Measurements from ENCODE around the gene ASIC4.
A peak's percentile ranks its signal among the peaks of the same experiment; 100 is the strongest.

The ASIC4 gene

DNA sequence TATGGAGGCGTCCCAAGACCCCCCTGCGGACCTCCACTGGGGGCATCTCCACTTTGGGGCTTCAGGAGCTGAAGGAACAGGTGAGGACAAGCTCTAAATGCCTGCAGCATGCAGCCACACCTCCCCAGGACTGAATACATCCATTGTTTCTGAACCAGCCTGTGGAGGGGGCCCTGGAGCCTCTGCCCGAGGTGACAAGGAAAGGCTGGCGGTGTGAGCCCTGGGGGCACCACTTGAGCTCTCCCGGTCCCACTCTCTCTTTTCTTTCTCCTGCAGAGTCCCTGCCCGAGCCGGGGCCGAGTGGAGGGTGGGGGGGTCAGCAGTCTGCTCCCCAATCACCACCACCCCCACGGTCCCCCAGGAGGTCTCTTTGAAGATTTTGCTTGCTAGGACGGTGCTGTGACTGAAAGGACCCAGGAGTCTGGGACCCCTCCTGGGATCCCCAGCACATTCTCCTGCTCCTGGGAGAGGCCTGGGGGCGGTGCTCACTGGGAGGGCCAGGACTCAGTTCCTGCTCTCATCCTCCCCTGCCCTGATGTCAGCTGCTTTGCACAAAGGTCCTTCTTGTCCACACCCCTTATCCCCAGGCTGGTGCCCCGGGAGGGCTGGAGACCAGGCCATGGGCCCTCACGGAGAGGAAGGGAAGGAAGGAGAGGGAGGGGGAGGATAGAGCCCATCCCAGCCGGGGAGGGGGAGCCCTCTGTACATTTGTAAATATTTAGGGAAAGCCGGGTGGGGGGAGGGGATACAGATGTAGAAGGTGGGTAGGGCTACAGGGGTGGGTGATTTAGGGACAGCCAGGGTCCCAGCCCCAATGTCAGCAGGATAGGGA lies 23.6 kb downstream of the ASIC4 start:
- no peak for DNase-seq

DNA sequence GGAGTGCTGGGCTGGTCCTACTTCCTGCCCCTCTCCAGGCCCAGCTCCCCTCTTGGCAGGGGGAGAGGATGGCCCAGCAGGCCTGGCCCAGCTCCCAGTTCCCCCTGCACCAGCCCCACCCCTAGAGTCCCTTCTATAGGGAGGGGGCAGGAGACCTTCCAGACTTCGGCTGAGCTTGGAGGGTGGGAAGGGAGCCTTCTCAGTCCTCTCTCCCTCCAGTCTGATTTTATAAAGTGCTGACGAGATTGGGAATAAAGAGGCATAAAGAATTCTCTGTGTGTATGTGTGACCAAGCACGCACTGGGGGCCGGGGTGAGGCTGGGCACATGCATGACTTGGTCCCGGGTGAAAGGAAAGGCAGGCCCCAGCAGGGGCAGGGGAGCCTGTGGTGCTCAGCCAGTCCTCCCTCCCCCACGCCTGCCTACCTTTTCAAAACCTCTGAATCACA lies 24.2 kb downstream of the ASIC4 start:
- DNase-seq, result no peak

DNA sequence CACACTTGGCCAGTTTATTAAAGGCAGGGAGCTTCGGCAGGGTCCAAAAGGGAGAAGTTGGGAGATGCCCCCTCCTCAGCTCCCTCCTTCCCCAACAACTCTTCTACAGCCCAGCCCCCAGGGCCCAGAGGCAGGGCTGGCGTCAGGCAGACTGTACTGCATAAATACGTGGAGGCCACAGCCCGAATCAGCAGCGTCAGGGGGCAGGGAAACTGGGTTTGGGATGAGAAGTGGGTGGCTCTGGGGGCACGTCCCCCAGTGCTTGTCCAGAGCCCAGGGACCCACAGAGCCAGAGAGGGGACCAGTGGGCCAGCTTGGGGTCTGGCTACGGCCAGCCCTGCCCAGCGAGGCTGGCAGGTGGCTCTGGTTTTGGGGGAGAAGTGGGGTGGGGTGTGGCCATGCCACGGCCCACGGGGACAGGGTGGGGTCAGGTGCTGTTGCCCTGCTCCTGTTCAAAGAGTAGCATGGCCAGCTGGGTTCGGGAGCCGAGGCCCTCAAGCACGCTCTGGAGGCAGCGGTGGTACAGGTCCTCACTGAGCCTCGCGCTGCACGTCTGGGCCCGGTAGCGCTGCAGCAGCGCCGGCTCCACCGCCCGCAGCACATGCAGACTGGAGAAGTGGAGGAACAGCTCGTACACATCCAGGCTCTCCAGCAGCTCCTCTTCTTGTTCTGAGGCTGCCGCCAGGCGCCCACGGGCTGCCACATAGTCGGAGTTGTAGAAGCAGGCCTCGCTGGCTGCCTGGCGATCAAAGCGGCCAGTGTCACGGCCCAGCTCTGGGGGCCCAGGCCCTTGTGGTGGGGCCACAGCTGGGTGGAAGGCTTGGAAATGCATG lies 24.9 kb downstream of the ASIC4 start:
- no peak for DNase-seq

DNA sequence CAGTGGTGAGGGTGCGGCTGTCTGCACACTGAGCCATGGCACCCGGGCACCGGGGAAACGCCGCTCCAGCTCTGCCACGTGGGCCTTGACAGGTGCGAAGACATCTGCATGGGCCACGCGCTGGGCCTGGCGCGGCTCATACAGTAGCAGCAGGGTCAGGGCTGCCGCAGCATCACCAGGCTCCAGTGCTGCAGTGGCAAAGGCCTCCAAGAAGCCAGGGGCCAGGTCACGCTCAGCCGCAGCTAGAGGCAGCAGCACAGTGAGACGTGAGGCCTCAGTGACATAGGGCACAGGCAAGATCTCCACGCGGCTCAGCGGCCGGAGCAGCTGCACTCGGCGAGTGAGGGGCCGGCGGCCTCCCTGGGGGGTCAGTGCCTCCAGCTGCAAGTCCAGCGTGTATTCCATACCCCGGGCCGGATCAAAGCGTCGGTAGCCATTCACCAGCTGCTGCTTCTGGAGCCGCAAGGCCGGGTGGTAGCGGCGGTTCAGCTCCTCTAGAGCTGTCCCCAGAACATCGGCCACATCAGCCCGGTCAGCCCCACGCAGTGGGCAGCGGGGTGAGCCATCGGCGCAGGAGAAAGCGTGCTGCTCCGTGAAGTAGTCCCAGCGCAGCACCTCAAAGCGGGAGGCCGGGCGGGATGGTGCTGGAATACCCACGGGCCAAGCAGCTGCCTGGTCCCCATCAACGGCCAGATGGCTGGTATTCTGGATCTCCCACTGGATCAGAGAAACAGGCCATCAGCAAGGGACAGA lies 25.8 kb downstream of the ASIC4 start:
- DNase-seq, result no peak

DNA sequence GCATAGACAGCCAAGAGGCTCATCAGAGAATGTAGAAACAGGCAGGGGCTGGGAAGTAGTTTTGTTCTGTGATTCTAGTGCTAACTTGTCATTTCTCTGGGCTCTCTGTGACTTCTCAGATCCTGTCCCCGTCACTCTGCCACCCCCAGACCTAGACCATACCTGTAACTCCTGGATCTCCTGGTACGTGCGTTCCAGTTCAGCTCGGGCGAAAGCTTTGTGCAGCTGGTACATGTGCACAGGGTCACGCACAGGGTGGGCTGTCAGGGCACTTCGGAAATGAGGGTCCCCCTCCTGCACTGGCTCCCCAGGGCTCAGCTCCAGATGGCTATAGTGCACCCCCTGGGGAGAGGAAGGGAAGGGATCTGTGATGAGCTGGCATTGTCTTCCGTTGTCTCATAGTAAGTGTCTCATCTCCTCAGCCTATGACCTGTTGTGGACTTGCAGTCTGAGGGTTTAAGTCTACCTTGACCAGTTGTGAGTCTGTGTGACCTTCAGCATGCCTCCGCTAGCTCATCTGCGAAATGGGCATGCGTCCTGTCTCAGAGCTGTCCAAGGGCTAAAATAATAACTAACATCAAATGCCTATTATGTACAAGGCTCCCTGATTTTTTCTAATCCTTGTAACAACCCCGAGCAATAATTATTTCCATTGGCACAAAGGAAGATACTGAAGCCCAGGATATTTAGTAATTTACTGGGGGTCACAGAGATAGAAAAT lies 26.7 kb downstream of the ASIC4 start:
- no peak for DNase-seq

DNA sequence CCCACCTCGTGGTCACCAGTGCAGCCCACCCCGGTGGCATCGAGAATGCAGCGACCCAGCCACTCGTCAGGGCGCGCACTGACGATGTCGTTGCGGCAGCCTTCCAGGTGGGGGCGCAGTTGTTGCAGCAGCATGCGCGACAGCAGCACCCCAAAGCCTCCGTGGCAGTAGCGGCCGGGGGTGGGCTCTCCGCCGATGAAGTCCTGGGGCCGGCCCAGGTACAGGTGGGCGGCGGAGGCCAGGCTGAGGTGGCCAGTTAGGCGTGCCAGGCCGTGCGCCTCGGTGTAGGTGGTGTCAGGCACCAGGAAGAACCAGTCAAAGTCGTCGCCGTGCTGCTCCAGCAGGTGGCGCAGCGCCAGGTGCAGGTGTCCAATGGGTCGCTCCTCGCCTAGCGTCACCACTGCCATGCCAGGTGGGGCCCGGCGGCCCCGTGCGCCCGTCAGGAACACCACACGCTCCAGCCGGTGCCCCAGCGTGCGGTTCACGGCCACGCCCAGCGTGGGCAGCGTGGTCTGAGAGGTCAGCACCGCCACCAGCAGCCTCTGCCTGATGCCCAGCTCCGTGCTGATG lies 27.4 kb downstream of the ASIC4 start:
- peak; percentile 13 to 30 for DNase-seq

DNA sequence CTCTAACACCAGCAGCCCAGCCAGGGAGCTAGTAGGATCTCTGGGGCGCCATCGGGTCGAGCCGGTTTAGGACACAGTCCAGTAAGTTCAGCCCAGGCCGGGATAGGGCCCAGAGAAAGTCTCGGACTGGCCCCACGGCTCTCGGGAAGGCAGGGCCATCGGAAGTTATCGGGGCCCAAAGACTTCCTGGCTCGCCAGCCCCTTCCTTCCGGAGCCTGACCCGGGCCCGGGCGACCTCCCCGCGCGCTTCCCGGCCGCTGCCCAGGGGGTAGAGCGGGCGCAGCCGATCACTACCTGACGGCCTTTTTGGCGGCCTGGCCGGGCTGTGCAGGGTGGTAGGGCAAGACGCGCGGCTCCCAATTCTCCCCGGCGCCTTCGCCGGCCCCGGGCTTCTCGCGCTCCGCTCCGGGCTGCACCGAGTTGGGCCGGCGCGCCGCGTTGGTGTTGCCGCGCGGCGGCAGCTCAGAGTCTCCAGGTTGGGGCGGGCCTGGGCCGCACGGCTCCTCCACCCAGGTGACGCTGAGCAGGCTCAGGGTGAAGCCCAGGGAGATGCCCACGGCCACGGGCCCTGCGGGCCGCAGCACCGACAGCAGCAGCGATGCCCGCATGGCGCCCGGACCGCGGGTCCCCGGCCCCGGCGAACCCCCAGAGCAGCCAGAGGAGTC lies 28.8 kb downstream of the ASIC4 start:
- no peak for DNase-seq

DNA sequence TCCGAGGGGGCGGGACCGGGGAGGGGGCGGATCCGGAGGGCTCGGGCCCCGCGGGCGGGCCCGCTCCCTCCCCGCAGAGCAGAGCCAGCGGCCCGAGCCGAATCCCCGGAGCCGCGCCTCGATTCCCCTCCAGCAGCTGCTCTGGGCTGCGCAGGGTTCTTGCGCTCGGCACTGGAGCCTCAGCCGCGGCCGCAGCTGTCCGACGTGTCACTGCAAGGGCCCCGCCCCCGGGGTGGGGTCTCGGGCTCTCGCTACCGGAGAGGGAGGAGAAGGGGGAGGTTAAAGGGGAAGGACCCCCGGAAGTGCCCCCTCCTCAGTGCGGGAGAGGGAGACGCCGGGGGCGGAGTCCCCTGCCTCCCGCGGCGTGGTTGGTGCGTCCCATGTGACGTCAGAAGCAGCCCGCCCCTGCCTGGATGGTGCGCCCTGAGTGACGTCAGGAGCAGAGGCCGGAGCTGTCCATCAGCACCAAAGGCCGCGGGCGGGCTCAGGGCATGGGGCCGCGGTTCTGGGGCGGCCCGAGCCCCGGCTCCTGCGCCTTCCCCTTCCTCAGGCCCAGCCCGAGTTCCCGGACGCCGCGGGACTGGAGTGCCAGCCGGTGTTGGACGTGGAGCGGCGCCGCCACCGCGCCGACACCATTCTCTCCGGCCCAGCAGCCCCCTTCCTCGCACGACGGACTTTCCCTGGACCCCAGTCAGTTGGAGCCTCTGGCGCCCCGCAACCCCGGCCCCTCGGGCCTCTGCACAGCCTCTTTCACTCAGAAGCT lies 29.5 kb downstream of the ASIC4 start, which contains the start of the genes CHPF and TMEM198:
Gene CHPF, minus strand, starts transcription at position 214 of the 763 bp plus-strand sequence. CDS start 271 bp downstream, outside the sequence.
Gene TMEM198, plus strand, starts transcription at position 433 of the 763 bp plus-strand sequence. CDS start 700 bp downstream, outside the sequence.
- DNase-seq, result peak; percentile 57 to 60

DNA sequence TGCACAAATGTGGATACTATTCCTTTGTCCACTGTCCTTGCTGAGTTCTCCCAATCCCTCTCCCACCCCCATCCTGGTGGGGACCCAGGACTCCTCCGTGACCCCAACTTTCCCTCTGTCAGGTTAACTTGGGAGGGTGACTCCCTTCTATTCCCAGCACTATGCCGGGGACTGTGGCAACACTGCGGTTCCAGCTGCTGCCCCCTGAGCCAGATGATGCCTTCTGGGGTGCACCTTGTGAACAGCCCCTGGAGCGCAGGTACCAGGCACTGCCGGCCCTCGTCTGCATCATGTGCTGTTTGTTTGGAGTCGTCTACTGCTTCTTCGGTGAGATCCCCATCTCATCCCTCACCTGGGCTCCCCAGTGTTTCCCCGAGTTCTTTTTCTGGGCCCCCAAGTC lies 30.3 kb downstream of the ASIC4 start:
- DNase-seq, result no peak

DNA sequence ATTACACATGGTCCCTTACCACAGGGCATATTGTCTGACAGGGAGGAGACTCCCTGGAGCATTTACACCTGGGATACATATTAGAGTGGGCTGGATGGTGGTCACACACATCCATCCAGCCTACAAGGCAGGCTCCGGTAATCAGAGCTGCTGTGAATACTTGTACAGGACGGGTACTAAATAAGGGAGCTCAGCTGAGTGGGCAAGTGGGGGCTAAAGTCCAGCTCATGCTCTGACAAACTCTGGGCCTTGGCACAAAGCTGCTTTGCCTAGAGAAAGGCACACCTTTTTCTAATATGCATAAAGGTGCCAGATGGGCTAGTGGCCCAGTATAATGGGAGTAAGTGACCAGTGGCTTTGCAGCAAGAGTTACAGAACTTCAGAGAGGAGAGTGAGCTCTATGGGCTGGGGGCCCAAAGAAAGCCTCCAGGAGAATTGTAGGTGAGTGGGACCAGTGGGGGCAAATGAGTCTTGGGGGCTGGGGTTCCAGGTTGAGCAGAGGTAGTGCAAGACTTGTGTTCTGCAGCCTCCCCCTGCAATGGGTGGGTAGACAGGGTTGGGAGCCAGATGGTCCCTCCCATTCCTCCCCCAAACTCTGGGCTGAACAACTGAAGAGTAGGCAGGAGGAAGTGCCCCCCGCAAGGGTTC lies 31.1 kb downstream of the ASIC4 start:
- DNase-seq, result no peak

DNA sequence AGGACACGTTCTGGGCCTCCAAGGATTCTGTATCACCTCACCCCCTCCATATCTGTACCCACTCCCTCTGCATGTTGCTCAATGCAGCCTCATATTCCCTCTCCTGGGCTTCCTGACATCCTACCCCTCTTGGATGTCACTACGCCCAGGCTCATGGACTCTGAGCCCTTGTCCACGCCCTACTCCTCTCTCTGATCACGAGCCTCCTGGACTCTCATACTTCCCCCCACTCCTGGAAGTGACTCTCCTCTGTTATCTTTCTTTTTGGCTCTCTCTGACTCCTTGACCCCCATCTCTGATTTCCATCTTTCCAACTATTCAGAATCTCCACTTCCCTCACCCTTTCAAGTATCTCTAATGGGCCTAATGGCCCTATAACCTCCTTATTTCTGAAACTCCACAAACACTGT lies 31.7 kb downstream of the ASIC4 start:
- no peak for DNase-seq

DNA sequence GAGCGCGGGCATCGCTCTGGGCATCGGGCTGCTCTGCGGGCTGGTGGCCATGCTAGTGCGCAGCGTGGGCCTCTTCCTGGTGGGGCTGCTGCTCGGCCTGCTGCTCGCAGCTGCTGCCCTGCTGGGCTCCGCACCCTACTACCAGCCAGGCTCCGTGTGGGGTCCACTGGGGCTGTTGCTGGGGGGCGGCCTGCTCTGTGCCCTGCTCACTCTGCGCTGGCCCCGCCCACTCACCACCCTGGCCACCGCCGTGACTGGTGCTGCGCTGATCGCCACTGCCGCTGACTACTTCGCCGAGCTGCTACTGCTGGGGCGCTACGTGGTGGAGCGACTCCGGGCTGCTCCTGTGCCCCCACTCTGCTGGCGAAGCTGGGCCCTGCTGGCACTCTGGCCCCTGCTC lies 33.3 kb downstream of the ASIC4 start:
- DNase-seq, result no peak

DNA sequence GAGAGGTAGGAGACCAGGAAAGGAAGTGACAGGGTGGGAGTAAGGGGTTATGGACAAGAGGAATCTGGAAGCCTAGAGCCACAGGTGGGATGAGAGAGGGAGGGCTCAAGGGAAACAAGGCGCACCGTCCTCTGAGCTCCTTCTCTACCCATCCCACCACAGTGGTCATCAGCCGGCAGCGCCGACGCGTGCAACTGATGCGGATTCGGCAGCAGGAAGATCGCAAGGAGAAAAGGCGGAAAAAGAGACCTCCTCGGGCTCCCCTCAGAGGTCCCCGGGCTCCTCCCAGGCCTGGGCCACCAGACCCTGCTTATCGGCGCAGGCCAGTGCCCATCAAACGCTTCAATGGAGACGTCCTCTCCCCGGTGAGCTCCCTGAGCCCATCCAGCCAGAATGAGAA lies 34.7 kb downstream of the ASIC4 start:
- no peak for DNase-seq

DNA sequence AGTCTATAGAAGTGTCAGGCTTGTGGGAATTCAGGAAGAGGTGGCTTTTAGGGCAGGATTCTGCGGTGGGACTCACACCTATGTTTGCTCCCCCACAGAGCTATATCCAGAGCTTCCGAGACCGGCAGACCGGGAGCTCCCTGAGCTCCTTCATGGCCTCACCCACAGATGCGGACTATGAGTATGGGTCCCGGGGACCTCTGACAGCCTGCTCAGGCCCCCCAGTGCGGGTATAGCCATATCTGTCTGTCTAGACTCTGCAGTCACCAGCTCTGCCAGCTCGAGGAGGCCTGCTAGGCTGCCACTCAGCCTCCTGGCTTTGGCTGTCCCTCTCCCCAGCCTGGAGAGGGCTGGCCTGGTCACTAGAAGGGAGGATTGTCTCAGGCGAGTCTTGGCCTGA lies 35.3 kb downstream of the ASIC4 start:
- DNase-seq, result no peak

DNA sequence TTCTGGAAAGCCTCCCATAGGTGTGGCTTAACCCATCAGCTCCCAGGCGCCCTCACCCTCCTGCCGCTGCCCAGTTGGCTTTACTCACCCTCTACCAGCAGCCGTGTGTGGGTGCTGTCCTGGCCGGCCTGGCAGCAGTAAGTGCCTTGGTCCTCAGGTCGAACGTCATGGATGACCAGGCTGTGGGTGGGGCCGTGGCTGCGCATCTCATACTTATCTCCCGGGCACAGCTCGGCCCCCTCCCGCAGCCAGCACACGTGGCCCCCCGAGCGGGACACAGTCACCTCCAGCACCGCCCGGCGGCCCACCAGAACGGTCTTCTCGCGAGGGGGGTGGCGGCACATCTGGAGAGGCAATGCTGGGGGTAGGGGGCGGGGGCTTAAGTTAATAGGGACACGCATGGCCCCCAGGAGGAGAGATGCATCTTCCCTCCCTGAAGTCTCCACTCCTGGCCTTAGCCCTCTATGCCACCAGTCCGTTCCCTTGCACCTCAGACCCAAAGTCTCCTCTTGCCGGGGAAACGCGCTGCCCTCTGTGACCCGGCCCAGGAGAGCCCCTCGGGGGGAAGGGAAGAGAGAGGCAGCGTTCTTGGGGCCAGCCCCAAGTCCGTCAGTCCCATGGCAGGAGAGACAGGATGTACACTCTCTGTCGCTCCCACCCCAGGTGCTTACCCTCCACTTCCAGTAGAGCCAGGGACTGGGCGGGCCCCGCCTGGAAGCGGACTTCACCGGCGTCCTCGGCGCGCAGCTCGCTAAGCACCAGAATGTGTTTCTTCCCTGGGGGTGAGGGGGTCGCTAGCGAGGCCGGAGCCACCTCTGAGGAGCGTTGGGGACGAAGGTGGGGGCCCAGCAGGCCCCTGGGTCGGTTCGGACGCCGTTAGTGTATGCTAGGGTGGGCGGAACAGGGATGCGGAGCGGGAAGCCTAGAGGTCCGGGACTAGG lies 37.4 kb downstream of the ASIC4 start:
- no peak for DNase-seq

DNA sequence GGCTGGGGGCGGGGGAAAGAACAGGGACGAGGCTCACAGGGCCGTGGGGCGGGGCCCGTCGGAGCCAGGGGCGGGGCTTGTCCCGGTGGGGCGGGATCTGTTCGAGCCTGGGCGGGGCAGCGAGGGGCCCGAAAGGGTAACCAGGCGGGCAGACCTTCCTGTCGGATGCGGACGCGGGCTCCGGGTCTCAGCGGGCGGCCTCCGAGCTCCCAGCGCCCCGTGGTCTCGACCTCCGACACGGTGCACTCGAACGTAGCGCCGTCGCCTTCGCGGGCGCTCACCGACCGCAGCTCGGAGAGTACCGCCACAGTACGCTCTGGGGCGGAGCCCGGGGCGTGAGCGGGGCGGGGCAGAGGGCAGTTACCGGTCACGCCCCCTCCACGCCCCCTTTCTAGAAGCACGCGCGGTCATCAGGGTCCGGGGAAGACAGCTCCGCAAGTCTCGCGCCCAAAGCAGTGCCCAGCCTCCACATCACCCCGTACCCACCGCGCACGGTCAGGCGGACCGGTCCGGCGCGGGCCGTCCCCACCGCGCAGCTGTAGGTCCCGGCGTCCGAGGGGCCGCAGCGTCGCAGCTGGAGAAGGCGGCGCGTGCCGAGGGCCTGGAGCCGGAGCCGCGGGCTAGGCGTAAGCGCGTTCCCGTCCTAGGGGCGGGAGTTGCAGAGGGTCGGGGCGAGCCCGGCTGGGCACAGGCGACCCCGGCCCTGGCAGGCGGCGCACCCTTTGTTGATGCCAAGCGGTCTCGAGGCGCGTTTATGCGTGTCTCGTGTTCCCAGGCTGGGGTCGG lies 38.3 kb downstream of the ASIC4 start:
- DNase-seq, result no peak

DNA sequence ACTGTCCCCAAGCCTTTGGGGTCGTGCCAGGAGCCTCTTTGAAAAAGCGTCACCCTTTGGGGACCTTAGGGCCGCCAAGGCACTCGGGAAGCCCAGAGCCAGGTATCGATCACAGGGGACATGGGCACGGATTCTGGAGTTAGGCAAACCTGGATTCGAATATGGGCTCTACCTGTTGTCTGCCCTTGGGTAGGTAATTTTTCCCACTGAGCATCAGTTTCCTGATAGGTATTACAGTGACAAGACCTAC lies 38.8 kb downstream of the ASIC4 start:
- no peak for DNase-seq

DNA sequence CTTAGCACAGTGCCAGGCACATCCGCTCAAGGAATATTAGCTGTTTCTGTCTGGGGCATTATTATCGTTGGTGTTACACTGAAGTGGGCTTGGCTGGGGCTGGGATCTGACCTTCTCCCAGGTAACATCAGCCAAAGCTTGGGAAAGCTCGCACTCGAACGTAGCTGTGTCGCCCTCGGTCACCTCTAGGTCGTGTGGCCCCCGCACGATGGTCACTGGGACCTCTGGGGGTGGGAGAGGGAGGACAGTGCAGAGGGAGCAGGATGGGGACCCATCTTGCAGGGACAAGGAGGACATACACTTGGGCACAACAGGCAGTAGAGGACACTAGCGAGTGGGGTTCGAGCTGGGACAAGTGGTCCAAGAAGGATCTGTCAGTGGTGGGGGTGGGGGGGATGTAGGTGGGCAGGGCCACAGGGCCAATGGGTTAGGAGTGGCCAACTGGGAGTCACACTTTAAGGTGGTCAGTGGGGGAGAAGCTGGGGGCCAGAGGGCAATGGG lies 39.2 kb downstream of the ASIC4 start:
- no peak for DNase-seq
